MCF 10A (cell line): ENCODE measurements around the gene FAT1. TPM values are rescaled to one million over a fixed set of nuclear protein-coding genes. Genes with fewer than 3 reads are reported as not detected.

Experiments used
- BruUV-seq: library from RNA; stranded (reverse); fragments of 400-500 nt; replicated peaks from 2 replicates; lab custom pipeline; 2021; lab: Mats Ljungman, UMichigan
- CTCF ChIA-PET: fragments of 300-600 bp; sonication (Branson Sonifier 250); formaldehyde crosslinking; extraction: SDS; loops from one replicate; lab custom pipeline; 2021; ENCODE audit warnings: antibody characterized with exemption, inconsistent platforms; lab: Yijun Ruan, JAX
- POLR2A ChIA-PET: fragments of 300-600, 350-650 bp; sonication (Branson Sonifier 250); formaldehyde crosslinking; extraction: SDS; loops from one replicate; lab custom pipeline; 2020; ENCODE audit warnings: antibody characterized with exemption, inconsistent platforms; lab: Yijun Ruan, JAX
- DNase-seq: peaks from one replicate; pipeline ENCODE4 v3.0.0-alpha.2; 2018; ENCODE audit not compliant: unreplicated experiment
- H3K27ac Mint-ChIP-seq: one replicate; pipeline ENCODE4 v1.8.0; 2022; ENCODE audit warnings: mild to moderate bottlenecking, low read depth, mixed read lengths; ENCODE audit not compliant: unreplicated experiment
- H3K27me3 Mint-ChIP-seq: one replicate; pipeline ENCODE4 v1.8.0; 2022; ENCODE audit warnings: mixed read lengths; ENCODE audit not compliant: insufficient read depth, unreplicated experiment
- H3K36me3 Mint-ChIP-seq: one replicate; pipeline ENCODE4 v1.8.0; 2022; ENCODE audit warnings: mild to moderate bottlenecking, moderate library complexity, mixed read lengths; ENCODE audit not compliant: insufficient read depth, unreplicated experiment
- H3K4me1 Mint-ChIP-seq: one replicate; pipeline ENCODE4 v1.8.0; 2022; ENCODE audit warnings: mixed read lengths; ENCODE audit not compliant: insufficient read depth, unreplicated experiment
- H3K4me3 Mint-ChIP-seq: one replicate; pipeline ENCODE4 v1.8.0; 2022; ENCODE audit warnings: mild to moderate bottlenecking, moderate library complexity, mixed read lengths; ENCODE audit not compliant: unreplicated experiment
- H3K9me3 Mint-ChIP-seq: one replicate; pipeline ENCODE4 v1.8.0; 2022; ENCODE audit warnings: mixed read lengths; ENCODE audit not compliant: unreplicated experiment
- intact Hi-C: fragments of 100-400 bp; cut with micrococcal nuclease; formaldehyde crosslinking; loops from 2 replicates; pipeline ENCODE4 v1.14.1; 2022
- total RNA-seq: library from RNA; stranded (reverse); gene quantifications from 2 replicates; pipeline ENCODE4 v1.2.3, GENCODE V29; 2022
- TF ChIP-seq, protein P1 (sequence below): fragments of 200-600 bp; IDR thresholded peaks from one replicate; pipeline ENCODE4 v1.8.0; 2022; ENCODE audit warnings: antibody characterized with exemption, mild to moderate bottlenecking; ENCODE audit not compliant: unreplicated experiment

Gene FAT1
- total RNA-seq, 1 experiment from 2014 or later = 165 TPM

DNA sequence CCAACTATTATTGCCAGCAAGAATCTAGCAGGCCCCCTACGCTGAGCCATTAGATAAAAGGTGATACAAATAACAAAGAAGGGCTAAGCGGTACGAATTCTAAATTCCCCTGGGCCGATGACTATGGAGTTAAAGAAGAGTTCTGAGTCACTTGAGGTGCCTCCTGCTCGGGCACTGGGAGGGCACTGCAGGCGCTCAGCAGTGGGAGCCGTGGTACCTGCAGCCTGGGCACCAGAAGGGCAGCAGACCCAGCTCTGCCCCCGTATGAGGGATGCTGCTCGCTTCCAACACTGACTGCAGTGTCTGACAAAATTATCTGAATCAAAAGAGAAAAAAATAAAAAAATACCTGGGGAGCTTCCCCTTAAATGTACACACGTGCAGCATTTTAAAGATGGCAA, 124.2 kb downstream of the FAT1 start:
- Mint-ChIP-seq H3K27ac (no peak overlapping the region), H3K4me1 (no peaks in the 10 kb centered on the region), H3K36me3 (peaks cover 98% of the 10 kb centered on the region), H3K27me3 (no peaks in the 10 kb centered on the region), H3K4me3 (no peak overlapping the region), H3K9me3 (no peaks in the 10 kb centered on the region)
- no TSS peak for BruUV-seq
- TF ChIP-seq, protein P1, sequence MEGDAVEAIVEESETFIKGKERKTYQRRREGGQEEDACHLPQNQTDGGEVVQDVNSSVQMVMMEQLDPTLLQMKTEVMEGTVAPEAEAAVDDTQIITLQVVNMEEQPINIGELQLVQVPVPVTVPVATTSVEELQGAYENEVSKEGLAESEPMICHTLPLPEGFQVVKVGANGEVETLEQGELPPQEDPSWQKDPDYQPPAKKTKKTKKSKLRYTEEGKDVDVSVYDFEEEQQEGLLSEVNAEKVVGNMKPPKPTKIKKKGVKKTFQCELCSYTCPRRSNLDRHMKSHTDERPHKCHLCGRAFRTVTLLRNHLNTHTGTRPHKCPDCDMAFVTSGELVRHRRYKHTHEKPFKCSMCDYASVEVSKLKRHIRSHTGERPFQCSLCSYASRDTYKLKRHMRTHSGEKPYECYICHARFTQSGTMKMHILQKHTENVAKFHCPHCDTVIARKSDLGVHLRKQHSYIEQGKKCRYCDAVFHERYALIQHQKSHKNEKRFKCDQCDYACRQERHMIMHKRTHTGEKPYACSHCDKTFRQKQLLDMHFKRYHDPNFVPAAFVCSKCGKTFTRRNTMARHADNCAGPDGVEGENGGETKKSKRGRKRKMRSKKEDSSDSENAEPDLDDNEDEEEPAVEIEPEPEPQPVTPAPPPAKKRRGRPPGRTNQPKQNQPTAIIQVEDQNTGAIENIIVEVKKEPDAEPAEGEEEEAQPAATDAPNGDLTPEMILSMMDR = no peak
- no peak for DNase-seq
- POLR2A ChIA-PET = no interaction called here
- CTCF ChIA-PET = interaction anchor here (0.9 kb wide), 1 partner anchor 17 kb away, joined by 3 read pairs; no protein-coding TSS in a partner anchor
- intact Hi-C loops = no loop called here

DNA sequence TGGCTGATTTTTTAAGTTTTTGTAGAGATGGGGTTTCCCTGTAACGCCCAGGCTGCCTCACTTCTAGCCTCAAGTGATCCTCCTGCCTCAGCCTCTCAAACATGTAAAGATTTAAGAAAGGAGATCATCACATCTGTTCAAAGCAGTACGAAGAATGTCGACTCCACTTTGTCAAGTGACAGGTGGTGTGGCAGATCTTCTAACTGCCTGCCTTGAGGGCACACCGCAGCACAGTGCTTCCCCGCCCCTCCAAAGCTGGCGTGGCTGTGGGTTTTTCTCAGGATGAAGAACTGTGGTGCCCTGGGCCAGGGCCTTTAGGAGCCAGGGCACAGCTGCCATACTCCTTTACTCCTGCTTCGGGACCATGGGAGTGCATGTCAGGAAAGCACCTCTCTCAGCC, 125.0 kb downstream of the FAT1 start:
- no peak overlapping the region for H3K27ac Mint-ChIP-seq
- BruUV-seq = no TSS peak
- POLR2A ChIA-PET = no interaction called here

DNA sequence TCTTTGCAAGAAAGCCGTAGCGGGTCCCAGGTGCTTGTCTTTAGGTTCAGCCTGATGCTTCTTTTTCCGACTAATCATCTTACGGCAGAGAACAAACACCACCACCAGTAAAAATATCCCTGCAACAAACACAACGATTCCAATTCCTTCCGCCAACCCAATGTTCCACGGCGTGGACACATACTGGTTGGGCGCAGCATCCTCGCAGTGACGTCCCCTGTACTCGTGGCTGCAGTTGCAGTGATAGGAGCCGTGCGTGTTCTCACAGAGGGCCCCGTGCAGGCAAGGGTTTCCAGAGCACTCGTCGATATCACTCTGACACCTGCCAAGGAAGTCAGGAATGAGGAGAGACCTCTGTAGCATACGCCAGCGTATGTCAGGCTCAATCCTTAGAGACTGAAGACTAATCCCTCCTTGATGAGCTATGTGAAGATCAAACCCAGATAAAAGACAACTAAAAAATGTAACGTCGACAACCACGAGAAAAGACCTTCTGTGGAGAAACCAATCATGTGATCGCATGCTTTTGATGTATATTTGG, 126.7 kb downstream of the FAT1 start:
- intact Hi-C loops = no loop called here
- POLR2A ChIA-PET = interaction anchor here (0.5 to 0.6 kb wide), 2 partner anchors 255 to 988 kb away, joined by 3 to 4 read pairs; no protein-coding TSS in a partner anchor

More for the DNA sequence above, 125.0 kb downstream of the FAT1 start:
- TF ChIP-seq, protein P1 = no peak
- H3K4me1 Mint-ChIP-seq = no peaks in the 10 kb centered on the region
- no peaks in the 10 kb centered on the region for H3K27me3 Mint-ChIP-seq
- intact Hi-C loops = no loop called here
- DNase-seq = no peak
- no peaks in the 10 kb centered on the region for H3K9me3 Mint-ChIP-seq
- peaks cover 90% of the 10 kb centered on the region for H3K36me3 Mint-ChIP-seq
- CTCF ChIA-PET = interaction anchor here (1.7 kb wide), 1 partner anchor 34 kb away, joined by 3 read pairs; no protein-coding TSS in a partner anchor
- no peak overlapping the region for H3K4me3 Mint-ChIP-seq

DNA sequence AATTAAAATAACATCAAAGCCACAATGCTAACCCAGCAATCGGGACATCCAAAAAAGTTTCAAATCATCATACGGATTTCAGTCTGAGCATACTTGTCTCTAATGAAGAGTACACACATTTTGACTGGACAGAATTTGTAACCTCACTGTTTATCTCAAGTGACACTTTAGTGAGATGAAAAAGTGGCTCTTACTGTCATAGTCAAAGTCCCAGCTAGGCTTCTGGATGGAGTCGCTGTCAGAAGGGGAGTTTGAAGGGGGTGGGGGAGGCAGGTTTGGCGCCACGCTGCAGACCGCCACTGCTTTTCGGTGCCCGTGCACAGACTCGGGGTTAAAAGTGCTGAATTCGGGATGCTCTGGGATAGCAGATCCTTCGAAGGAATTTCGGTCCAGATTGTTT, 127.3 kb downstream of the FAT1 start:
- intact Hi-C loops = no loop called here
- H3K27ac Mint-ChIP-seq = no peak overlapping the region
- no peaks in the 10 kb centered on the region for H3K27me3 Mint-ChIP-seq
- ChIA-PET CTCF (no interaction called here), POLR2A (no interaction called here)
- H3K4me3 Mint-ChIP-seq = no peak overlapping the region
- no TSS peak for BruUV-seq
- TF ChIP-seq, protein P1 = no peak
- DNase-seq = no peak
- H3K36me3 Mint-ChIP-seq = peaks cover 84% of the 10 kb centered on the region
- no peaks in the 10 kb centered on the region for H3K9me3 Mint-ChIP-seq
- H3K4me1 Mint-ChIP-seq = no peaks in the 10 kb centered on the region

More for the DNA sequence above, 126.7 kb downstream of the FAT1 start:
- Mint-ChIP-seq H3K27ac (no peak overlapping the region), H3K36me3 (peaks cover 86% of the 10 kb centered on the region), H3K9me3 (no peaks in the 10 kb centered on the region), H3K27me3 (no peaks in the 10 kb centered on the region), H3K4me3 (no peak overlapping the region), H3K4me1 (no peaks in the 10 kb centered on the region)
- no peak for DNase-seq
- TF ChIP-seq, protein P1 = no peak
- TSS peak; percentile 19 for BruUV-seq
- CTCF ChIA-PET = interaction anchor here (1.7 kb wide), 1 partner anchor 32 kb away, joined by 3 read pairs; no protein-coding TSS in a partner anchor
